ES-I3 (cell line): ENCODE results near the gene HMGB4.

Experiments
- H3K36me3 ChIP-seq: 2 replicates; pipeline ENCODE4 v1.6.1; 2013; ENCODE audit warnings: mild to moderate bottlenecking, low read length, control low read depth, moderate library complexity; ENCODE audit not compliant: insufficient read depth
- H3K4me1 ChIP-seq: 2 replicates; pipeline ENCODE4 v1.6.1; 2013; ENCODE audit warnings: mild to moderate bottlenecking, control low read depth, low read length; ENCODE audit not compliant: insufficient read depth
- H3K9ac ChIP-seq: 2 replicates; pipeline ENCODE4 v1.6.1; 2013; ENCODE audit warnings: low read depth, mild to moderate bottlenecking, low read length, moderate library complexity
- H3K9me3 ChIP-seq: 2 replicates; pipeline ENCODE4 v1.6.1; 2013; ENCODE audit warnings: mild to moderate bottlenecking, low read length, moderate library complexity; ENCODE audit not compliant: control insufficient read depth, insufficient read depth

Gene HMGB4

GRCh38 chr1:33826711-33827110 lies 37.2 kb upstream of the HMGB4 start:
- no peaks in the 10 kb centered on the region for H3K36me3 ChIP-seq
- no peak overlapping the region for H3K9ac ChIP-seq
- H3K4me1 ChIP-seq: no peaks in the 10 kb centered on the region
- H3K9me3 ChIP-seq: no peaks in the 10 kb centered on the region

GRCh38 chr1:33828059-33828458 lies 35.8 kb upstream of the HMGB4 start:
- no peaks in the 10 kb centered on the region for H3K9me3 ChIP-seq
- no peaks in the 10 kb centered on the region for H3K36me3 ChIP-seq
- H3K9ac ChIP-seq: no peak overlapping the region
- H3K4me1 ChIP-seq: no peaks in the 10 kb centered on the region

- Histone ChIP-seq H3K9me3 (no peaks in the 10 kb centered on the region), H3K4me1 (no peaks in the 10 kb centered on the region), H3K36me3 (no peaks in the 10 kb centered on the region), H3K9ac (no peak overlapping the region)
Observed at GRCh38 chr1:33828654-33829053, 35.2 kb upstream of the HMGB4 start.

- H3K9ac ChIP-seq: no peak overlapping the region
- no peaks in the 10 kb centered on the region for H3K4me1 ChIP-seq
- H3K36me3 ChIP-seq: no peaks in the 10 kb centered on the region
- H3K9me3 ChIP-seq: no peaks in the 10 kb centered on the region
Observed at GRCh38 chr1:33836911-33837310, 27.0 kb upstream of the HMGB4 start.

- H3K9ac ChIP-seq: no peak overlapping the region
- H3K36me3 ChIP-seq: no peaks in the 10 kb centered on the region
- no peaks in the 10 kb centered on the region for H3K4me1 ChIP-seq
- no peaks in the 10 kb centered on the region for H3K9me3 ChIP-seq
Observed at GRCh38 chr1:33837635-33838034, 26.2 kb upstream of the HMGB4 start.

GRCh38 chr1:33841494-33841893 lies 22.4 kb upstream of the HMGB4 start:
- H3K9ac ChIP-seq: no peak overlapping the region
- no peaks in the 10 kb centered on the region for H3K36me3 ChIP-seq
- H3K9me3 ChIP-seq: no peaks in the 10 kb centered on the region
- no peaks in the 10 kb centered on the region for H3K4me1 ChIP-seq

GRCh38 chr1:33842348-33842747 lies 21.5 kb upstream of the HMGB4 start:
- H3K9ac ChIP-seq: no peak overlapping the region
- no peaks in the 10 kb centered on the region for H3K36me3 ChIP-seq
- no peaks in the 10 kb centered on the region for H3K4me1 ChIP-seq
- H3K9me3 ChIP-seq: no peaks in the 10 kb centered on the region

- Histone ChIP-seq H3K9me3 (no peaks in the 10 kb centered on the region), H3K9ac (no peak overlapping the region), H3K36me3 (no peaks in the 10 kb centered on the region), H3K4me1 (peaks cover 9% of the 10 kb centered on the region; the same call in 1 of the 2 replicates)
Observed at GRCh38 chr1:33844166-33844565, 19.7 kb upstream of the HMGB4 start.

- H3K9me3 ChIP-seq: no peaks in the 10 kb centered on the region
- H3K4me1 ChIP-seq: peaks cover 12% of the 10 kb centered on the region; the same call in 1 of the 2 replicates
- no peak overlapping the region for H3K9ac ChIP-seq
- no peaks in the 10 kb centered on the region for H3K36me3 ChIP-seq
Observed at GRCh38 chr1:33846861-33847260, 17.0 kb upstream of the HMGB4 start.

GRCh38 chr1:33848205-33848937 lies 15.5 kb upstream of the HMGB4 start:
- H3K36me3 ChIP-seq: no peaks in the 10 kb centered on the region
- H3K9me3 ChIP-seq: no peaks in the 10 kb centered on the region
- no peak overlapping the region for H3K9ac ChIP-seq
- peaks cover 12% of the 10 kb centered on the region; the same call in 1 of the 2 replicates for H3K4me1 ChIP-seq

GRCh38 chr1:33849211-33849610 lies 14.7 kb upstream of the HMGB4 start:
- no peaks in the 10 kb centered on the region for H3K36me3 ChIP-seq
- H3K9me3 ChIP-seq: no peaks in the 10 kb centered on the region
- H3K9ac ChIP-seq: no peak overlapping the region
- peaks cover 12% of the 10 kb centered on the region; the same call in 1 of the 2 replicates for H3K4me1 ChIP-seq

GRCh38 chr1:33850481-33850880 lies 13.4 kb upstream of the HMGB4 start:
- Histone ChIP-seq H3K9ac (no peak overlapping the region), H3K4me1 (peaks cover 12% of the 10 kb centered on the region; the same call in 1 of the 2 replicates), H3K36me3 (no peaks in the 10 kb centered on the region), H3K9me3 (no peaks in the 10 kb centered on the region)

GRCh38 chr1:33852711-33853110 lies 11.2 kb upstream of the HMGB4 start:
- H3K4me1 ChIP-seq: peaks cover 12% of the 10 kb centered on the region; the same call in 1 of the 2 replicates
- no peaks in the 10 kb centered on the region for H3K9me3 ChIP-seq
- no peaks in the 10 kb centered on the region for H3K36me3 ChIP-seq
- no peak overlapping the region for H3K9ac ChIP-seq

- Histone ChIP-seq H3K4me1 (peaks cover 10% of the 10 kb centered on the region; the same call in 1 of the 2 replicates), H3K9ac (no peak overlapping the region), H3K36me3 (no peaks in the 10 kb centered on the region), H3K9me3 (no peaks in the 10 kb centered on the region)
Observed at GRCh38 chr1:33853431-33853830, 10.4 kb upstream of the HMGB4 start.

GRCh38 chr1:33854091-33854490 lies 9.8 kb upstream of the HMGB4 start:
- H3K9ac ChIP-seq: no peak overlapping the region
- H3K9me3 ChIP-seq: no peaks in the 10 kb centered on the region
- H3K36me3 ChIP-seq: no peaks in the 10 kb centered on the region
- H3K4me1 ChIP-seq: peaks cover 4% of the 10 kb centered on the region; the same call in 1 of the 2 replicates
